Measurements from ENCODE around the gene CATSPERE.
"Not testable (repeated sequence)": the region's sequence is repeated elsewhere in the genome, so short reads cannot be mapped to it uniquely, and the experiment has no call there.

GRCh38 chr1:244499484-244499883 lies 38.4 kb downstream of the CATSPERE start:
- not testable (repeated sequence) for TF ChIP-seq EZH2 (optimal IDR thresholded peaks at IDR 0.05; ENCODE audit: low read depth, low read length); CTCF (IDR thresholded peaks at IDR 0.05; ENCODE audit: low read length); EZH2phosphoT487 (IDR thresholded peaks at IDR 0.05; ENCODE audit: low read length)

All from MM.1S (cell line).